Parathyroid adenoma (tissue), 2 donors: ENCODE results near the gene ASIC4.

Experiments used
- H2AFZ ChIP-seq: fragments of 300-600 bp; sonication (generic); one replicate; pipeline ENCODE4 v1.7.0; 2017; ENCODE audit warnings: antibody characterized with exemption, mild to moderate bottlenecking
- H3K27ac ChIP-seq: fragments of 300-600 bp; sonication (generic); one replicate; pipeline ENCODE4 v1.7.0; 2017
- H3K27me3 ChIP-seq: fragments of 300-600 bp; sonication (generic); one replicate; pipeline ENCODE4 v1.7.0; 2017; ENCODE audit warnings: low read length; ENCODE audit not compliant: control insufficient read depth, insufficient read depth
- H3K36me3 ChIP-seq: fragments of 300-600 bp; sonication (generic); one replicate; pipeline ENCODE4 v1.7.0; 2017; ENCODE audit warnings: low read length; ENCODE audit not compliant: control insufficient read depth, insufficient read depth
- H3K4me1 ChIP-seq: fragments of 300-600 bp; sonication (generic); one replicate; pipeline ENCODE4 v1.7.0; 2017; ENCODE audit warnings: control low read depth
- H3K4me2 ChIP-seq: fragments of 300-600 bp; sonication (generic); one replicate; pipeline ENCODE4 v1.7.0; 2017; ENCODE audit warnings: low read length
- H3K4me3 ChIP-seq: fragments of 300-600 bp; sonication (generic); one replicate; pipeline ENCODE4 v1.7.0; 2017; ENCODE audit warnings: low read depth, low read length
- H3K79me2 ChIP-seq: fragments of 300-600 bp; sonication (generic); one replicate; pipeline ENCODE4 v1.7.0; 2017; ENCODE audit warnings: control low read depth
- H3K9ac ChIP-seq: fragments of 300-600 bp; sonication (generic); one replicate; pipeline ENCODE4 v1.7.0; 2017; ENCODE audit warnings: mild to moderate bottlenecking
- H3K9me3 ChIP-seq: fragments of 300-600 bp; sonication (generic); one replicate; pipeline ENCODE4 v1.7.0; 2017; ENCODE audit warnings: low read length; ENCODE audit not compliant: control insufficient read depth
- CTCF ChIP-seq: fragments of 300-600 bp; sonication (generic); IDR thresholded peaks from one replicate; pipeline ENCODE4 v1.7.0; 2017; ENCODE audit warnings: antibody characterized with exemption, mild to moderate bottlenecking
- donor health status: primary hyperparathyroidism.

ASIC4 gene

GRCh38 chr2:219472629-219473187, 41.6 kb upstream of the ASIC4 start:
- H3K27me3 ChIP-seq, result no peaks in the 10 kb centered on the region
- H3K4me3 ChIP-seq, result no peak overlapping the region
- H3K4me2 ChIP-seq, result no peak overlapping the region
- H3K79me2 ChIP-seq, result no peaks in the 10 kb centered on the region
- no peaks in the 10 kb centered on the region for H3K36me3 ChIP-seq
- no peaks in the 10 kb centered on the region for H3K9me3 ChIP-seq
- no peak overlapping the region for H3K9ac ChIP-seq
- peaks cover 2% of the 10 kb centered on the region for H3K4me1 ChIP-seq
- no peak overlapping the region for H2AFZ ChIP-seq
- TF ChIP-seq CTCF, result no peak
- H3K27ac ChIP-seq, result no peak overlapping the region

GRCh38 chr2:219473511-219473910, 40.8 kb upstream of the ASIC4 start:
- no peak overlapping the region for H3K9ac ChIP-seq
- no peak overlapping the region for H3K4me2 ChIP-seq
- no peaks in the 10 kb centered on the region for H3K36me3 ChIP-seq
- TF ChIP-seq CTCF, result no peak
- H3K79me2 ChIP-seq, result no peaks in the 10 kb centered on the region
- H3K9me3 ChIP-seq, result no peaks in the 10 kb centered on the region
- H2AFZ ChIP-seq, result no peak overlapping the region
- H3K4me1 ChIP-seq, result no peaks in the 10 kb centered on the region
- no peaks in the 10 kb centered on the region for H3K27me3 ChIP-seq
- no peak overlapping the region for H3K27ac ChIP-seq
- H3K4me3 ChIP-seq, result no peak overlapping the region

- TF ChIP-seq CTCF, result no peak
- Histone ChIP-seq H3K9me3 (no peaks in the 10 kb centered on the region), H3K27me3 (no peaks in the 10 kb centered on the region), H3K36me3 (no peaks in the 10 kb centered on the region), H3K27ac (no peak overlapping the region), H2AFZ (no peak overlapping the region), H3K9ac (no peak overlapping the region), H3K79me2 (no peaks in the 10 kb centered on the region), H3K4me3 (no peak overlapping the region), H3K4me1 (no peaks in the 10 kb centered on the region), H3K4me2 (no peak overlapping the region)
These were observed 39.8 kb upstream of the ASIC4 start for GRCh38 chr2:219474285-219475060.

GRCh38 chr2:219475278-219475677, 39.0 kb upstream of the ASIC4 start:
- no peaks in the 10 kb centered on the region for H3K36me3 ChIP-seq
- H3K9me3 ChIP-seq, result no peaks in the 10 kb centered on the region
- no peak for TF ChIP-seq CTCF
- no peak overlapping the region for H3K27ac ChIP-seq
- no peak overlapping the region for H3K4me3 ChIP-seq
- H2AFZ ChIP-seq, result no peak overlapping the region
- no peaks in the 10 kb centered on the region for H3K27me3 ChIP-seq
- no peak overlapping the region for H3K4me2 ChIP-seq
- no peaks in the 10 kb centered on the region for H3K79me2 ChIP-seq
- H3K4me1 ChIP-seq, result no peaks in the 10 kb centered on the region
- H3K9ac ChIP-seq, result no peak overlapping the region
